ENCODE data around the gene TSPAN31.

Gene TSPAN31

DNA sequence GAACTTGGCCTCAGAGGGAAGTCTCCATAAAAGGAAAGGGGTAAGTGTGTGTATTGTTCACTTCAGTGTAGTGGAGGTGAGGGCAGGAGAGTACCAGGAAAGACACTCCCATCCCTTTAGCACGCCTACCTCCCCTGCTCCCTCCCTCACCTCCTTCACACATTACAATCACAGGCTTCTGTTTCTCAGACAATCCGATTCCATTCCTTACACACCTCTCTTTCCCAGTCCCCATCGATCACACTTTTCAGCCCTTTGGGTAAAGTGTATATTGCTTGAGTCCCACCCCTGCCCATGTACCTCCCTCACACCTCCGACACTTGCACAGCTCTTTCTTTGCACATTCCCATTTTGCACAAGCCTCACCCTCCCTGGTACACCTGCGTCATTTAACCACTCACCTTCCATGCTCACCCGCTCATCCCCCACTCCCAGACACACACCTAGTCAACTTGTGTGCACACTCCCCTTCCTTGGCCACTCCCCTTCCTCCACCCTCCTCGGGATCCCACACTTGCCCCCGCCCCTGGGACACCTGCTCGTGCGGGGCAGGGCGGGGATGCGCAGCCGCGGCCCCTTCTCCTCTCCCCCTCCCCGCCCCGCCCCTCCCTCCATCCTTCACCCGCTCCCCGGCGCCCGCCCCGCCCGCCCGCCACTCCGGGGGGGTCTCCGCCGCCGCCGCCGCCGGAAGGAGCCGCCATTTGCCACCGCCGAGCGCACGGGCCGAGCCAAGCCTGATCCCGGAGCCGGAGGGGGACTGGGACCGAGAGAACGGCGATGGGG is 9.8 kb downstream of the TSPAN31 start, which contains the start of gene MARCHF9:
MARCHF9 (plus strand) TSS at position 693 of the 783 bp plus-strand sequence. CDS start 426 bp downstream, outside the sequence.
- DNase-seq = peak; percentile 93

DNA sequence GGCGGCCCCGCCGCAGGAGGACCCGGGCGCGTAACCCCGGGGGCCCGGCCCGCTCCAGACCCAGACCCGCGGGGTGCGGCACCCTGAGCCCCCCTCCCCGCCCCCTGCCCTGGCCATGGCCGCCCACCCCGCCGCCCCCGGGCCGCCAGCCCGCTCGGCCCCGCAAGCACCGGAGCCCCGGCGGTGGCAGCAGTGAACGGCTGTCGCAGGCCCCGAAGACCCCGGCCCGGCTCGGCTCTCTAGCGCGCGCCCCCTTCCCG is 10.3 kb downstream of the TSPAN31 start:
- DNase-seq = no peak

DNA sequence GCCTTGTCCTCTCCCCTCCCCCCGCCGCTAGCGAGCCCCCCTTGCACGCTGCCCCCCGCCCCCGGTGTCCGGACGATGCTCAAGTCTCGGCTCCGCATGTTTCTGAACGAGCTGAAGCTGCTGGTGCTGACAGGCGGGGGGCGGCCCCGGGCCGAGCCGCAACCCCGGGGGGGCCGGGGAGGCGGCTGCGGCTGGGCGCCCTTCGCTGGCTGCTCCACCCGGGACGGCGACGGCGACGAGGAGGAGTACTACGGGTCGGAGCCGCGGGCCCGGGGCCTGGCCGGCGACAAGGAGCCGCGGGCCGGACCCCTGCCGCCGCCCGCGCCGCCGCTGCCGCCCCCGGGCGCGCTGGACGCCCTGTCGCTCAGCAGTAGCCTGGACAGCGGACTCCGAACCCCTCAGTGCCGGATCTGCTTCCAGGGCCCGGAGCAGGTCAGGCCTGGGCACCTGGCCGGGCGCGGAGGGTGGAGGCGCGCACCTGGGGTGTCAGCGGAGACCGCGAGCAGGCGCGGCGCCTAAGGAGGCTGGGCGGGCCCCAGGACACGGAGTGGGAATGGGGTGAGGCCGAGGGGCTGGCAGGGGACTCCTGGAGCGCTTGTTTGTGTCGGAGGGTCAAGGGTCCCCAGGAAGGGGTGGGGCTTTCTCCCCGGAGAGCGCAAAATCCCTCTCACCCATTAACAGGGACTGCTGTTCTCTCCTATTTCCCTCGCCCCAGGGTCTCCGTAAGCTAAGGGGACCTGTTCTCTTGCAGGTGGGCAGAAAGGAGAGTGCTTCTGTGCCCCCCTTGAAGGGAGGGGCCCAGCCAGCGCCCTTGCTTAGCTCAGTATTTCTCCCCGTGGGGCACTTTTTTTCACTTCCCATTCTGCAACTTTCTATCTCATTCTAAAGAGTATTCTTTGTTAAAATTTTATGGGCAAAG is 10.9 kb downstream of the TSPAN31 start:
- no peak for DNase-seq

DNA sequence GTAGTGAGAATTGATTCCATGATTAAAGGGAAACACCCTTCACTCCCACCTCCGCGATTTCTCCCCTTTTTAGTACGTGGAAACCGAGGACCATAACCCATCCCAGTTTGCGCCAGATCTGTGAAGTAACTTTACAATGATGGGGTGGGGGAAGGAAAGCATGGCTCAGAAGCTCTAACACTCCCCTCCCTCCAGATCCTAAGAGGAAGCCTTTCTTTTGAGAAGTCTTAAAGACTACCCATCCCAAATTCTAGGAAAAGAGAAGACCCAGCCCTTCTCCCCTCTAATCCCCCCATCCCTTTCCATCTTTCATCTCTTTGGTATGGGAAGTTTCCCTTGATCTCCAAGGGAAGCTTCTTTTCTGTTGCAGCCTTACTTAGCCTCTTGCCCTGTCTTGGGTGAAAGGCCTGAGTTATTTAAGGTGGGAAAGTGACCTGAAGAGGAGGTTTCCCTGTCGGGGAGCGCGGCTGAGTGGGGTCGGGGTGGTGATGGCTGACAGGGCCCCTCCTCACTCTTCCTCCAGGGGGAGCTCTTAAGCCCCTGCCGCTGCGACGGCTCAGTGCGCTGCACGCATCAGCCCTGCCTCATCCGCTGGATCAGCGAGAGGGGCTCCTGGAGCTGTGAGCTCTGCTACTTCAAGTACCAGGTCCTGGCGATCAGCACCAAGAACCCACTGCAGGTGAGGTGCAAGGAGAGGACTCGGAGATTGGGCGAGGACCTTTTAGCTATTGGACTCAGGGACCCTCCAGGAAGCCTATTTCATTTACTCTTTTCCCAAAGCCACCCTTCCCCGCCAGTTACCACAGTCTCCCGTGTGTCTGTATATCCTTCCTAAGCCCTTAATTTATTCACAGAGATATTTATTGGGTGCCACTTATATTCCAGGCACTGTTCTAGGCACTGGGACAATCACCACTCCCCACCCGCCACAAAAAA is 11.8 kb downstream of the TSPAN31 start:
- no peak for DNase-seq

DNA sequence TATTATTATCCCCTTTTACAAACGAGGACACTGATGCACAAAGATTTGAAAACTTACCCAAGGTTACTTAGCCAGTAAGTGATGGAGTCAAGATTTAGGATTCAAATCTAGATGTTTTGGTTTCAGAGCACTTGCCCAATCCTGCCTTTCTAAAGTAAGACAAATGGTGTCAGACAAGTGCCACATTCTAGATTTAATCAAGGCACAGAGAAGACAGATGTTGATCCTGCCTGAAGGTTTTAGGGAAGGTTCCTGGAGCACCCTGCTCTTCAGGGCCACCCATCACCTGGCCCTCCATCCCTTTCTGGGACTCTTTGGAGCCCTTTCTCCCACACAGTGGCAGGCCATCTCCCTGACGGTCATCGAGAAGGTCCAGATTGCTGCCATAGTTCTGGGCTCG is 12.9 kb downstream of the TSPAN31 start:
- DNase-seq = no peak

DNA sequence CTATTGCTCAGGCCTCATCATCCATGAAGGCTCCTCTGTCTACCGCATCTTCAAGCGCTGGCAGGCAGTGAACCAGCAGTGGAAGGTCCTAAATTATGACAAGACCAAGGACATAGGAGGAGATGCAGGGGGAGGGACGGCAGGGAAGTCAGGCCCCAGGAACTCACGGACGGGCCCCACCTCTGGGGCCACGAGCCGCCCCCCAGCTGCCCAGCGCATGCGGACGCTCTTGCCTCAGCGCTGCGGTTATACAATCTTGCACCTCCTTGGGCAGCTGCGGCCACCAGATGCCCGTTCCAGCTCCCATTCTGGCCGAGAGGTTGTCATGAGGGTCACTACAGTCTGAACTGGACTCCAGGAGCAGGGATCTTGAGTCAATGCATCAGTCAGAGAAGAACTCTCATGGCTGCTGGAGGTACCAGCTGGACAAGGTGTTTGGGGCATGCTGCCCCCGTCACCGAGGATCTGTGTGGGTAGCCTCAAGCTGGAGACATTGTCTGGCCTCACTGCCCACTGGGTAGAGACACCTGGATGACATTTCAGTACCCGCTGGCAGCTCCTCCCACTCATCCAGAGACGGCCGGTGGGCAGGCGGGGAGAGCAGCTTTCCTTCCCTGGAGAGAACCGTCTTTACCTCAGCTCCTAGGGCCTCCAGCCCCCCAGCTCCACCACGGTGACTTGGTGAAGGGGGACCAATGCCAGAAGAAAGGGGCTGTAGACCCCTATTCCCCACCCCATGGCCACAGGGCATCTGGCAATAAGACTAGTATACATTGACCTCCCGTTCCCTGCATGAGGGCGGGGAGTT is 13.9 kb downstream of the TSPAN31 start:
- no peak for DNase-seq

DNA sequence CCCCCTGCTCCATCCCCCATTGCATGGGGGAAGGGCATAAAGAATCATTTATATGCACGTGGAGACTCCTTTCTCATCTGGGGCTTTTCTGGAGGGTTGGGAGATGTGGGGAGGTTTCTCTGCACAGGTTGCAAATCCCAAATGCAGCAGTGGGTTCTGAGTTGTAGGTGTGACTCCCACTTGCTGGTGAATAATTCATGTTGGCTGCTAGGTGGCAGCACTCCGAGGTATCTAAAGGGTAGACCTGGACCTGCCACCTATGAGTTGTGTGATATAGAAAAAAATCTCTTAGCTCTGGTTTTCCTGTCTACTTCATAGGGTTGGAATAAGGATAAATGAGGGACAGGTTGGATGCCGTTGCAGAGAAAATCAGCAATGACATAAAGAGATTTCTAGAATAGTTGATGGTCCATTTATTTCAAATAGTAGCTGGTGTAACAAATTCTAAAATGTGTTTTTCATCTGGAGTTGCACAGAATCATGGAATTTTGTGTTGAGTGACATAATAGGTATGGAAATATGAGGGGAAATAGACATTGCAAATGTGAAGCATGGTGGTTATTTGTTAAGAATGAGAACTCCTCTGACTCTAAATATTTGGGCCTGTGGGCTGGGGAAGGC is 14.6 kb downstream of the TSPAN31 start:
- peak; percentile 51 for DNase-seq

DNA sequence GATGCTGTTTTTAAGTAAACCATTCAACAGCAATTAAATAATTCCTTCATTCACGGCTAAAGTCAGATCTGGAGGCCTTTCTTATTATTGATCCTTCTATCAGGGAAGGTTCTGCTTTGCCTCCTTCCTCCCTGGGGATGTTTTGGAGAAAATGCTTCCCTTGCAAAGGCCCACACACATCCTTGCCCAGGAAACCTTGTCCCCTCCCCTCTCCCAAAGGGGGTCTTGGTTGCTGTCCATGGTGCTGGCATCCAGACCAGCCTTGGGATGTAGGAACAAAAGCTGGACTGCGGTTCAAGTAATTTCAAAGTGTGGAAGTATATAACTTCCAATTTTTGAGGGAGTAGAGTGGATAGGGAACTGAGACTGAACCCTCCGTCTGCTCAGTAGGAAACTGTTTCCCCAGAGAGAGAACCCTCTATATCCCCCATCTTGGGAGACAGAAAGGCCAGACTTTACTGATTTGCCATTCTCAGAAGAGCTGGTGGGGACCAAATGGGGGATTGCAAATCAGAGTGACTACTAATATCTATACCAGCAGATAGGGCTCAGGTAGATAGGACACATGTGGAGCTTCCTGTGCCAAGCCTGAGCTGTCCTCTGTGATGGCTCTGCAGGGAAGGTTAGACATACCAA is 15.6 kb downstream of the TSPAN31 start:
- DNase-seq = no peak

DNA sequence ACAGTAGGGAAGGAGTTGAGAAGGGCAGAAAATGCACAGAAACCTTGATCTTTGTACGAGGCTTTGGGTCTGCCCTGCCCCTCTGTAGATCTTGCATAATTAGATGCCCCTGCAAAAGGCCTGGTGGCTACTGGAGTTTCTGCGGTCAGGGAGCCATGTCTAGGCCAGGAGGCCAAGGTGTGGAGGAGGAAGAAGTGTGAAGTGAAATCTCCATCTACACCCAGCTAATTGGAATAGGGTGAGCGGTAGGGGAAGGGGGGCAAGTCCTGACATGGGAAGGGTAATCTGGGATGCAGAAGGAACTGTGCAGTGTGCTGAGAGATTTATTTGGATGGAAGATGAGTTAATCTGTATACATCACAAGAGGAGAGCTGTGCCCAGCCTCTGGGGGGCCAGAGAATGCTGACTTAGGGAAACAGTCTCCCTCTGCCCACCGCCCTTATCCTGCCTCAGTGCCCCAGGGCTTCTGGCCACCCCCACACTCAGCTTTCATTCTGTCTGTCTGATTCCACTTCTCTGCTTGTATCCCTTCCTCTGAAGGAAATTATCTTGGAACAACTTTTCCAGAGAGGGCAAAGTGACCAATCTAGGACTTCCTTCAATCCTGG is 16.7 kb downstream of the TSPAN31 start:
- DNase-seq = no peak

DNA sequence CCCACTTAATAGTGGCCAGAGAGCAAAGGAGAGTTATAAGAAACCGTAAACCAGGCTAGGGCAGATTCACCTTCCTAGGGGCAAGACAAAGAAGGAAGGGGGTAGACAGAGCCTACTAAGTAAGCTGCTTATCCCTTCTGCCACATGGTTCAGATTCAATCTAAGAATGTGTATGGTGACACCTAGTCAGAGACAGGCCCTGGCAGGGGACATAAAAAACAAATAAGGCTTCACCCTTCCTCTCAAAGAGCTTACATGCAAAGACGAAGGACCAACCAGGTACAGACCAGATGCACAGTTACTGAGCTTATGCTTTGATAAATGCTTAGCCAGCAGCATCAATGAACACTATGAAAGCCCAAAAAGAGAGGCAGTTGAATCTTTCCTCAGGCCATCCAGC is 17.6 kb downstream of the TSPAN31 start:
- DNase-seq = no peak

DNA sequence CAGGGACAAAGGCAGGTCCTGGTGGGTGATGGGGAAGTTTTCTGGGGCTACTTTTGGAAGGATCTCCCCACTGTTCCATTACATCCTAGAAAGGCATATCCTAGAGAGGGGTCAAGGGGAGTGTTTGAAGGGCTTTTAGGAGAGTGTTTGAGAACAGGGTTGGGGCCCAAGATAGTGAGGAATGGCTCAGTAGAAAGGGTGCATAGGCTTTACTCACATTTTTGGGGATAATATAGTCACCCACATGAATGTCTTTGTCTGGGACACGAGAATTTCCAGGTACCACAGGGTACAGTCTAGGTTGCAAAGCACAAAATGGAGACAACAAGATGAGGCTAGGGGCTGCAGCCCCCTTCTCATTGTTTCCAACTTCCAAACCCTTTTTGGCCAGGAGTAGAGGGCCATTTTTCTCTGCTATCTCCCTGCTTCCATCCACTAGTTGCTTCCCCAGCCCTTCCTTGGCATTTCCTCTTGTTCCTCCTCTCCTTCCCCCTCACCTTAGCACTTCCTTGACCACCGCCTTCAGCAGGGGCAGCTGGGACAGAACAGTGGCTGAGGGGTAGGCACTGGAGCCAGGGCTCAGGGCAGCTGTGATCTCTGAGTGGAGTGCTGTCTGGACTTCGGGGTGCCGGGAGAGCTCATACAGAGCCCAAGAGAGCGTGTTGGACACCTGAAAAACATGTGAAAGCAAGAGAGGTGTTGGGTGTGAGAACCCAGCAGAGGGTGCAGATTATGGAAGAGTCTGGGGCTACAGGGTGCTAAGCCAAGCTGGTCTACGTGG is 19.2 kb downstream of the TSPAN31 start:
- DNase-seq = no peak

DNA sequence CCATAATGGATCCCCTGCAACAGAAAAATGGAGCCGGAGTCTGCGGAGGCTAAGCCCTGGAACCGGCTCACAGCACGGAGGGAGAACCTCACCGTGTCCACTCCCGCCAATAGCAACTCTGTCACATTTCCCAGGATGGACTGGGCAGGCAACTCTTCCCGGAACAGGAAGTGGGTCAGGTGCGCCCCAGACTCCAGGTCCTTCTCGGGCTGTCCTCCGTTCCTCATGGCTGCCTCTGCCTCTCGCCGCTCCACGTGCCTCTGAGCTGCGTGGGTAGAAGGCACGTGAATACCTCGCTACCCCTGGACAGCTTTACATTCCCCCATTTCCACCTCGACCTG is 19.8 kb downstream of the TSPAN31 start:
- no peak for DNase-seq

DNA sequence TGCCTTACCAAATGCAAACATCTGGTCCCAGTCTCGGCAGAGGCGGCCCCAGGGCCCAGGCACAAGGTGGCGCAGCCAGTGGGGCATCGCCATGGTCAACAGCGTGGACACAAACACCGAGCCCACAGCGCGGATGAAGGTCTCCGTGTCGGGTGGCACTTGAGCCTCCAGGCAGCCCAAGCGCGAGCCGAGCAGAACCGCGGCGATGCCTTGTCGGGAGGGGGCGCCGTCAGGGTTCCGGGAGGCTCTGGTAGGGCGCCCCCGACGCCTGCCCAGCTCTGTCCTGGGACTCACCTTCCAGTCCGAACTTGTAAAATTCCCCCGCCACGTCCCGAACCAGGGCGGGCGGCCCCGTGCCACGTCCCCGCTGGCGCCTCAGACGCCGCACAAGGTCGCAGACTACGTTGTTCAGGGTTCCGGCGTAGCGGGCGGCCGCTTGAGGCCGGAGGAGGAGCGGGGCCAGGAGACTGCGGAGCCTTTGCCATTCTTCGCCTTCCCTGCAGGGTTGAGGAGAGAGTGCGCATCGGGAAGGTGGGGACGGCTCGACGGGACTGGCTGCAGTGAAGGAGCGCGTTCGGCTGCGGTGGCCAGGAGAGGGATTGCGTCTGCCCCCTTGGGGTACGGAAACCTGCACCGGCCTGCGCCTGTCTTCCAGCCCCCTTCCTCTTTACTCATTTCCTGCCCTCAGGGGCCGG is 20.3 kb downstream of the TSPAN31 start:
- DNase-seq = peak; percentile 36

DNA sequence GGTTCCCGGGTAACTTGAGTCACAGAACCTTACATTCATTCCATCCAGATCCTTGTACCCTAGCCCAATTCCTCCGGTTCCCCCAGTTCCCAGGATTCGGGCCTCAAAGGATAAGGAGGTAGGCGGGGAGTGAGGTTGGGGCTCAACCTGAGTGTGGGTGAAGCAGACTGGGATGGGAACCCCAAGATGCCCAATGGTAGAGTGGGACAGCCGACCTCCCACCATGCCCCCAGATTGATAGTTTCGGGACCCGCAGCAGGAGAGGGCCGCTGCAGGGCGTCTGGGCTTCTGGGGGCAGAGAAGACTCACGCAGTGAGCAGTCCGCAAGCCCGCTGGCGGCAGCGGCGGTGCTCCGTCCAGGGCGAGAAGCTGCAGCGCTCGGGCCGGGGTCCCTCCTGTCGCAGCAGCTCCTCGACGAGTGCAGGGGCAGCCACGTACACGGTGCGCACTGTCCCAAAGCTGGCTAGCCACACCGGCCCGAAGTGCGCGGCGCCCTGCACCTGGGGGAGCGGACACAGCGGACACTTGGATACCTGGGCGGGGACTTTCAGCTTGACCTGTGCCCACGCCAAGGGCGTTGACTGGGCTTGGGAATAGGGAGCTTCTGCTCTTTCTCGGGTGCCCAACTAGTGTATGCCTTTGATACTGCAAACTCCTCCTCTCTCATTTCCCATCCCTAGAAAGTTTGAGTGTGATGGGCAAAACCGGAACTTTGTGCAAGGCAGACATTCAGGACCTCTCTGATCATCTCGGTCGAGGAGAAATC is 21.0 kb downstream of the TSPAN31 start:
- no peak for DNase-seq

DNA sequence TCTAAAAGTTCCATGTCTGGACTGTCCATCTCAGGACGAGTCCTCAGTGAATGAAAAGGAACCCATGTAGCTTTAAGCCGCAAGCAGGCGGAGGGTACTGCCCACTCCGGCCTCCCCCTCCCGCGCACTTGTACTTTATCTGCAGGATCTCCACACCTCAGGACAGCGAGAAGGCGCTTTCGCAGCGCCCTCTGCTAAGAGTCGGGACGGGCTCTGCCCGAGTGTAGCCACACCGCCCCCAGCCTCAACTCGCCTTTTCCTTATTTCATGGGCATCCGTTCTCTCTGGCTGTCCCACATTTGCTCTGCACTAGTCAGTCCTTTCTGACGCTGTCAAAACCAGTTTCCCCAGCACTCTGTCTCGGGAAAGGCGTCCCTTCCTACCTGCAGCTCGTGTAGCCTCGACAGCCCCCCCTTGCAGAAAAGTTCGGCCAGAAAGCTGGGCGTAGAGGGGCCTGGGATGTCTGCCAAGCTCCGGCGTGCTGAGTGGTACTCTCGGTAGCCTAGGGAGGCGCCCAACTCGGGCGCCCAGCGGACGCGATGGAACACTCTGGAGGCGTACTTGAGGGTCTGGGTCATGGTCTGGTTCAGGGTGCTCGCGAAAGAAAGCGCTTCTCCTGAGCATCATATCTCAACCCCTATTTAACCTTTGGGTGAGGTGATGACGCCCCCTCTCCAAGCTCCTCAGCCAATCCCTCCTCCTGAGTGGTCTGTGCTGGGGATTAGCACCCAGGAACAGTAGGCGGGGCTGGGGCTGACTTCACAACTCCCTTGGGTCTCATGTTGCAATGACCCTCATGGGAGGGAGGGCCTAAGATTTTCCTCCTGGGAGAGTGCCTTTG is 21.8 kb downstream of the TSPAN31 start, which contains the start of gene CYP27B1:
CYP27B1 (minus strand) TSS at position 615 of the 841 bp plus-strand sequence; CDS start at position 578, 37 bp downstream.
- peak; percentile 42 for DNase-seq

DNA sequence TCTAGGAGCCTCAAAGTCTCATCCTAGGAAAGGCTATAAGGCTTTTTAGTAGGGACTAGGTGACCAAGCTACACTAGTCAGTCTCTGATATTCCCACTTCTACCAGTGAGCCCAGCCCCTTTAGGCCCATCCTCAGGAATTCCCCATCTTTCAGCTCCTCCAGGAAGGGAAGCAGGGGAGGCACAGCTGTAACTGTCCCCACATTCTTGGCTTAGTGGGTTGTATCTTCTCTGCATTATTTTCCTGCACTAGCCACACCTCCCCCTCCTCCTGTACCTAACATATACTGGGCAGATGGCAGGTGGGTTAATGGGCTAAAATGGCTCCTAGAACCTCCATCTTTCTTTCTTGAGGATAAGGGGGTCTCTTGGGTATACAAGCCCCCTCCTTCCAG is 22.5 kb downstream of the TSPAN31 start:
- no peak for DNase-seq

DNA sequence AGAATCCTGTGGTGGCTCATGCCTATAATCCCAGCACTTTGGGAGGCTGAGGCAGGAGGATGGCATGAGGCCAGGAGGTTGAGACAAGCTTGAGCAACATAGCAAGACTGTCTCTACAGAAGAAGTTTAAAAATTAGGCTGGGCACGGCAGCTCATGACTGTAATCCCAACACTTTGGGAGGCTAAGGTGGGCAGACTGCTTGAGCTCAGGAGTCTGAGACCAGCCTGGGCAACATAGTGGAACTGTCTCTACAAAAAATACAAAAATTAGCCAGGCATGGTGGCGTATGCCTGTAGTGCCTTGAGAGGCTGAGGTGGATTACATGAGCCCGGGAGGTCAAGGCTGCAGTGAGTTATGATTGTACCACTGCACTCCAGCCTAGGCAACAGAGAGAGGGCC is 23.0 kb downstream of the TSPAN31 start:
- no peak for DNase-seq

DNA sequence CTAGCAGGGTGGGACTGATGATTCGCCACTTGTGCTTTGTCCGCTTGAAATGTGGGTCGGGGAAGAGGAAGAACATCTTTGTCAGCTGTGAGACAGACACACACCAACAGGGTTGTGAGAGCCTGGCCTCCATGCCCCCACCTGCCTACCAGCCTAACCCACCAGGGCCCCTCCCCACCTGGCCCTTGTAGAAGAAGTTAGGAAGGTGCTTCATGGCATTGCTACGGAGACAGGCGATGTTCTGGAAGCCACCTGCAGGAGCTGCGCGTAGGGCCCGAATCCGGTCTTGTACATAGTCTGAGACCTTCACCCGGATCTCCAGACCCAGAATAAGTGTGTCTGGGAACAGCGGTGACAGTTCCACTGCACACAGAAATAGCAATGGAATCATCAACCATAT is 24.8 kb downstream of the TSPAN31 start:
- no peak for DNase-seq

Measured in NCI-H2171 treated with DMSO at 0.1 percent for 48 hours (cell line).